ENCODE data around the gene FAM210B. TPM values are rescaled to one million over a fixed set of nuclear protein-coding genes. Genes with fewer than 3 reads are reported as not detected.

FAM210B gene
- polyA plus RNA-seq, 2 of the 4 experiments (the other 2 are of a cell fraction): 9.1 to 13.1 TPM

DNA sequence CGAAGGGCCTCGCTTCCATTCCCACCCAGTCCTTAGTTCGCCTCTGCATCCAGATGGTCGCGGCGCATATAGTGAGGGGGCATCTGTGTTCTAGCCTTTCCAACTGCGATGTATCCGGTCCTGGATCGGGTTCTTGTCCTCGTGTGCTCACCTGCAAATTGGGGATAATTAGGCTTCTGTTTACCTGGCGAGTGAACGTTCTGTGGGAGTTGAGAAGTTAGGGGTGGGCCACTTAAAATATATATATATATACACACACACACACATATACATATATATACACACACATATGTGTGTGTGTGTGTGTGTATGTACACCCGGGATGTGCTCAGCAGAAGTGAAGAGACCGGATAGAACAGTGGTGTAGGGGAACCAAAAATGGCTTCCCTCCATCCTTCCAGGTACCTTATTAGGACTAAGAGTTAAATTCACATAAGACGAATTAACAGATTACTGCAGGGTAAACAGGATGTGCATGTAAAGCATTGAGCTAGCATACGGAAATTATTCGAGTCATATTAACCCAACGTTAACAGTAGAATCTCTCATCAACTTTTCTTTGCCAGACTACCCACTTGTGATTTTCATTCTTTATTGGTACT is 34.2 kb downstream of the FAM210B start:
- 5% methylated on average over 18 of the region's 18 CpGs for WGBS (ENCODE audit: missing lambda C conversion rate)
- Histone ChIP-seq H3K4me3 (peak overlapping the region; percentile 85), H3K9me3 (no peaks in the 10 kb centered on the region), H3K4me1 (peaks cover 24% of the 10 kb centered on the region), H3K4me2 (peak overlapping the region; percentile 83), H3K27ac (peak overlapping the region; percentile 85 to 96)
- ChIA-PET CTCF (interaction anchor here (0.6 to 2.5 kb wide), 4 partner anchors 8 to 157 kb away, joined by 3 to 6 read pairs (median 4); no protein-coding TSS in a partner anchor), POLR2A (interaction anchor here (0.9 to 2.0 kb wide), 3 partner anchors 19 to 191 kb away, joined by 3 to 16 read pairs (median 9); partner anchors contain the start of gene FAM210B)
- TF ChIP-seq KDM5A (IDR thresholded peaks at IDR 0.05) (0 out of 2 replicates have a peak, but pooled peaks have one; percentile 32), GATA3 (IDR thresholded peaks at IDR 0.05; ENCODE audit: borderline replicate concordance) (no peak), RCOR1 (IDR thresholded peaks at IDR 0.05; ENCODE audit: low read depth, low read length) (no peak), JUN (IDR thresholded peaks at IDR 0.05) (0 out of 5 replicates have a peak, but pooled peaks of 1 of the 2 experiments have one; percentile 22), TFCP2L1 (CRISPR knock-in tag; IDR thresholded peaks at IDR 0.05) (no peak), CHD4 (IDR thresholded peaks at IDR 0.05; ENCODE audit: borderline replicate concordance) (no peak), HDAC2 (IDR thresholded peaks at IDR 0.05) (no peak), CHD2 (IDR thresholded peaks at IDR 0.05; ENCODE audit: low read length, partially characterized antibody) (no peak), CEBPB (IDR thresholded peaks at IDR 0.05) (no peak), EHF (CRISPR knock-in tag; IDR thresholded peaks at IDR 0.05) (no peak)
- TF ChIP-seq, protein P1, sequence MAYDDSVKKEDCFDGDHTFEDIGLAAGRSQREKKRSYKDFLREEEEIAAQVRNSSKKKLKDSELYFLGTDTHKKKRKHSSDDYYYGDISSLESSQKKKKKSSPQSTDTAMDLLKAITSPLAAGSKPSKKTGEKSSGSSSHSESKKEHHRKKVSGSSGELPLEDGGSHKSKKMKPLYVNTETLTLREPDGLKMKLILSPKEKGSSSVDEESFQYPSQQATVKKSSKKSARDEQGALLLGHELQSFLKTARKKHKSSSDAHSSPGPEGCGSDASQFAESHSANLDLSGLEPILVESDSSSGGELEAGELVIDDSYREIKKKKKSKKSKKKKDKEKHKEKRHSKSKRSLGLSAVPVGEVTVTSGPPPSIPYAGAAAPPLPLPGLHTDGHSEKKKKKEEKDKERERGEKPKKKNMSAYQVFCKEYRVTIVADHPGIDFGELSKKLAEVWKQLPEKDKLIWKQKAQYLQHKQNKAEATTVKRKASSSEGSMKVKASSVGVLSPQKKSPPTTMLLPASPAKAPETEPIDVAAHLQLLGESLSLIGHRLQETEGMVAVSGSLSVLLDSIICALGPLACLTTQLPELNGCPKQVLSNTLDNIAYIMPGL (CRISPR knock-in tag; IDR thresholded peaks at IDR 0.05; ENCODE audit: borderline replicate concordance): no peak
- TF ChIP-seq, protein P2, sequence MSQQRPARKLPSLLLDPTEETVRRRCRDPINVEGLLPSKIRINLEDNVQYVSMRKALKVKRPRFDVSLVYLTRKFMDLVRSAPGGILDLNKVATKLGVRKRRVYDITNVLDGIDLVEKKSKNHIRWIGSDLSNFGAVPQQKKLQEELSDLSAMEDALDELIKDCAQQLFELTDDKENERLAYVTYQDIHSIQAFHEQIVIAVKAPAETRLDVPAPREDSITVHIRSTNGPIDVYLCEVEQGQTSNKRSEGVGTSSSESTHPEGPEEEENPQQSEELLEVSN (IDR thresholded peaks at IDR 0.05; ENCODE audit: borderline replicate concordance, low read depth): no peak; the same call in 1 of the 2 replicates
- TF ChIP-seq, protein P3, sequence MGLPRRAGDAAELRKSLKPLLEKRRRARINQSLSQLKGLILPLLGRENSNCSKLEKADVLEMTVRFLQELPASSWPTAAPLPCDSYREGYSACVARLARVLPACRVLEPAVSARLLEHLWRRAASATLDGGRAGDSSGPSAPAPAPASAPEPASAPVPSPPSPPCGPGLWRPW (IDR thresholded peaks at IDR 0.05): no peak
- ATAC-seq: no peak
- DNase-seq (ENCODE audit: low read depth in 1 of 2, low spot score in 1 of 2): peak in 1 of 2 experiments; percentile 7
- no peak for FAIRE-seq

DNA sequence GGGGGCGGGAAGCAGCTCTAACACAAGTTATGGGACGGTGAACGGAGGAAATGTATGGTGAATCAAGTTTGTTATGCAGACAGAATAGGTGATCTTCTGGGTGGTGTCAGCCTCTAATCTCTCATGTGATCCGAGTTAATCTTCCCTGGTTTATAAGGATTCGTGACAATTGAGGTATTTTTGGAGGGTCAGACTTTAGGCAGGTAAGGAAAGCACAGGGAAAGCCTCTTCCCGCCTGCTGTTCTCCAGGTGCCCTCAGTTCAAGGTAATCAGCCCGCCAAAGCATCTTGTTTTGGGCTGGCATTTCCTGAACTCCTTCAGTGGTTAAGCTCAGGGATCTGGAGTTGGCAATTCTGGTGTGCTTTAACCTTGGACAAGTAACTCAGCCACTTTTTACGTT is 34.9 kb downstream of the FAM210B start:
- no peak for TF ChIP-seq EHMT2 (IDR thresholded peaks at IDR 0.05; ENCODE audit: low read depth)
- no peak for TF ChIP-seq NR3C1 (IDR thresholded peaks at IDR 0.05)
- TF ChIP-seq, protein P4, sequence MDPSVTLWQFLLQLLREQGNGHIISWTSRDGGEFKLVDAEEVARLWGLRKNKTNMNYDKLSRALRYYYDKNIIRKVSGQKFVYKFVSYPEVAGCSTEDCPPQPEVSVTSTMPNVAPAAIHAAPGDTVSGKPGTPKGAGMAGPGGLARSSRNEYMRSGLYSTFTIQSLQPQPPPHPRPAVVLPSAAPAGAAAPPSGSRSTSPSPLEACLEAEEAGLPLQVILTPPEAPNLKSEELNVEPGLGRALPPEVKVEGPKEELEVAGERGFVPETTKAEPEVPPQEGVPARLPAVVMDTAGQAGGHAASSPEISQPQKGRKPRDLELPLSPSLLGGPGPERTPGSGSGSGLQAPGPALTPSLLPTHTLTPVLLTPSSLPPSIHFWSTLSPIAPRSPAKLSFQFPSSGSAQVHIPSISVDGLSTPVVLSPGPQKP (IDR thresholded peaks at IDR 0.05; ENCODE audit: low read depth, low read length): no peak
- TF ChIP-seq, protein P5, sequence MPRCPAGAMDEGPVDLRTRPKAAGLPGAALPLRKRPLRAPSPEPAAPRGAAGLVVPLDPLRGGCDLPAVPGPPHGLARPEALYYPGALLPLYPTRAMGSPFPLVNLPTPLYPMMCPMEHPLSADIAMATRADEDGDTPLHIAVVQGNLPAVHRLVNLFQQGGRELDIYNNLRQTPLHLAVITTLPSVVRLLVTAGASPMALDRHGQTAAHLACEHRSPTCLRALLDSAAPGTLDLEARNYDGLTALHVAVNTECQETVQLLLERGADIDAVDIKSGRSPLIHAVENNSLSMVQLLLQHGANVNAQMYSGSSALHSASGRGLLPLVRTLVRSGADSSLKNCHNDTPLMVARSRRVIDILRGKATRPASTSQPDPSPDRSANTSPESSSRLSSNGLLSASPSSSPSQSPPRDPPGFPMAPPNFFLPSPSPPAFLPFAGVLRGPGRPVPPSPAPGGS (IDR thresholded peaks at IDR 0.05): no peak
- no peak for TF ChIP-seq TFCP2L1 (CRISPR knock-in tag; IDR thresholded peaks at IDR 0.05)
- no peak for TF ChIP-seq EP300 (IDR thresholded peaks at IDR 0.05)
- TF ChIP-seq, protein P6, sequence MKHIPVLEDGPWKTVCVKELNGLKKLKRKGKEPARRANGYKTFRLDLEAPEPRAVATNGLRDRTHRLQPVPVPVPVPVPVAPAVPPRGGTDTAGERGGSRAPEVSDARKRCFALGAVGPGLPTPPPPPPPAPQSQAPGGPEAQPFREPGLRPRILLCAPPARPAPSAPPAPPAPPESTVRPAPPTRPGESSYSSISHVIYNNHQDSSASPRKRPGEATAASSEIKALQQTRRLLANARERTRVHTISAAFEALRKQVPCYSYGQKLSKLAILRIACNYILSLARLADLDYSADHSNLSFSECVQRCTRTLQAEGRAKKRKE (CRISPR knock-in tag; IDR thresholded peaks at IDR 0.05; ENCODE audit: low read depth): no peak
- TF ChIP-seq, protein P7, sequence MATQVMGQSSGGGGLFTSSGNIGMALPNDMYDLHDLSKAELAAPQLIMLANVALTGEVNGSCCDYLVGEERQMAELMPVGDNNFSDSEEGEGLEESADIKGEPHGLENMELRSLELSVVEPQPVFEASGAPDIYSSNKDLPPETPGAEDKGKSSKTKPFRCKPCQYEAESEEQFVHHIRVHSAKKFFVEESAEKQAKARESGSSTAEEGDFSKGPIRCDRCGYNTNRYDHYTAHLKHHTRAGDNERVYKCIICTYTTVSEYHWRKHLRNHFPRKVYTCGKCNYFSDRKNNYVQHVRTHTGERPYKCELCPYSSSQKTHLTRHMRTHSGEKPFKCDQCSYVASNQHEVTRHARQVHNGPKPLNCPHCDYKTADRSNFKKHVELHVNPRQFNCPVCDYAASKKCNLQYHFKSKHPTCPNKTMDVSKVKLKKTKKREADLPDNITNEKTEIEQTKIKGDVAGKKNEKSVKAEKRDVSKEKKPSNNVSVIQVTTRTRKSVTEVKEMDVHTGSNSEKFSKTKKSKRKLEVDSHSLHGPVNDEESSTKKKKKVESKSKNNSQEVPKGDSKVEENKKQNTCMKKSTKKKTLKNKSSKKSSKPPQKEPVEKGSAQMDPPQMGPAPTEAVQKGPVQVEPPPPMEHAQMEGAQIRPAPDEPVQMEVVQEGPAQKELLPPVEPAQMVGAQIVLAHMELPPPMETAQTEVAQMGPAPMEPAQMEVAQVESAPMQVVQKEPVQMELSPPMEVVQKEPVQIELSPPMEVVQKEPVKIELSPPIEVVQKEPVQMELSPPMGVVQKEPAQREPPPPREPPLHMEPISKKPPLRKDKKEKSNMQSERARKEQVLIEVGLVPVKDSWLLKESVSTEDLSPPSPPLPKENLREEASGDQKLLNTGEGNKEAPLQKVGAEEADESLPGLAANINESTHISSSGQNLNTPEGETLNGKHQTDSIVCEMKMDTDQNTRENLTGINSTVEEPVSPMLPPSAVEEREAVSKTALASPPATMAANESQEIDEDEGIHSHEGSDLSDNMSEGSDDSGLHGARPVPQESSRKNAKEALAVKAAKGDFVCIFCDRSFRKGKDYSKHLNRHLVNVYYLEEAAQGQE (IDR thresholded peaks at IDR 0.05): no peak
- TF ChIP-seq TP53 (CRISPR knock-in tag; IDR thresholded peaks at IDR 0.05): no peak
- no peak for TF ChIP-seq ESRRA (IDR thresholded peaks at IDR 0.05; ENCODE audit: borderline replicate concordance, low read length)
- TF ChIP-seq, protein P2 (IDR thresholded peaks at IDR 0.05; ENCODE audit: borderline replicate concordance, low read depth): no peak
- TF ChIP-seq ZFP36 (IDR thresholded peaks at IDR 0.05; ENCODE audit: borderline replicate concordance, partially characterized antibody): no peak
- CTCF ChIA-PET: interaction anchor here (0.6 to 2.5 kb wide), 2 partner anchors 13 to 19 kb away, joined by 3 to 6 read pairs; no protein-coding TSS in a partner anchor
- Histone ChIP-seq H3K9me3 (no peaks in the 10 kb centered on the region), H3K4me2 (peak overlapping the region; percentile 83), H3K27ac (peak overlapping the region; percentile 85 to 96), H3K4me3 (peak overlapping the region; percentile 85), H3K4me1 (peaks cover 24% of the 10 kb centered on the region)
- WGBS (ENCODE audit: missing lambda C conversion rate): 76% methylated on average over 8 of the region's 8 CpGs
- no peak for FAIRE-seq
- ATAC-seq: no peak
- no peak for DNase-seq (ENCODE audit: low read depth in 1 of 2, low spot score in 1 of 2)
- POLR2A ChIA-PET: no interaction called here
